ENCODE measurements around the gene LETM1. TPM values are rescaled to one million over a fixed set of nuclear protein-coding genes. Genes with fewer than 3 reads are reported as not detected.

The LETM1 gene
- total and polyA plus RNA-seq, 2 of the 13 experiments (the other 11 are each of a cell fraction or from before 2014, with no cell fraction given): 9.7 to 41.6 TPM

GRCh38 chr4:1870578-1871443 is 14.9 kb upstream of the LETM1 start, which contains the start of gene NSD2 (continued):
- TF ChIP-seq, protein P1, sequence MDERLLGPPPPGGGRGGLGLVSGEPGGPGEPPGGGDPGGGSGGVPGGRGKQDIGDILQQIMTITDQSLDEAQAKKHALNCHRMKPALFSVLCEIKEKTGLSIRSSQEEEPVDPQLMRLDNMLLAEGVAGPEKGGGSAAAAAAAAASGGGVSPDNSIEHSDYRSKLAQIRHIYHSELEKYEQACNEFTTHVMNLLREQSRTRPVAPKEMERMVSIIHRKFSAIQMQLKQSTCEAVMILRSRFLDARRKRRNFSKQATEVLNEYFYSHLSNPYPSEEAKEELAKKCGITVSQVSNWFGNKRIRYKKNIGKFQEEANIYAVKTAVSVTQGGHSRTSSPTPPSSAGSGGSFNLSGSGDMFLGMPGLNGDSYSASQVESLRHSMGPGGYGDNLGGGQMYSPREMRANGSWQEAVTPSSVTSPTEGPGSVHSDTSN (CRISPR knock-in tag; IDR thresholded peaks at IDR 0.05): no peak
- TF ChIP-seq ZNF883 (CRISPR knock-in tag; IDR thresholded peaks at IDR 0.05; ENCODE audit: not compliant biosample characterization): peak; percentile 94
- TF ChIP-seq CAMTA2 (CRISPR knock-in tag; IDR thresholded peaks at IDR 0.05; ENCODE audit: borderline replicate concordance): no peak
- TF ChIP-seq GABPA (IDR thresholded peaks at IDR 0.05; ENCODE audit: low read depth, low read length): no peak
- no peak for TF ChIP-seq GABPA (CRISPR knock-in tag; IDR thresholded peaks at IDR 0.05; ENCODE audit: low read depth)
- no peak for TF ChIP-seq PLRG1 (conservative IDR thresholded peaks at IDR 0.05)
- TF ChIP-seq PHF8 (CRISPR knock-in tag; IDR thresholded peaks at IDR 0.05): peak; percentile 79
- TF ChIP-seq SMYD3 (CRISPR knock-in tag; IDR thresholded peaks at IDR 0.05): no peak
- no peak for TF ChIP-seq GTF2F1 (IDR thresholded peaks at IDR 0.05; ENCODE audit: low read length)
- TF ChIP-seq, protein P2, sequence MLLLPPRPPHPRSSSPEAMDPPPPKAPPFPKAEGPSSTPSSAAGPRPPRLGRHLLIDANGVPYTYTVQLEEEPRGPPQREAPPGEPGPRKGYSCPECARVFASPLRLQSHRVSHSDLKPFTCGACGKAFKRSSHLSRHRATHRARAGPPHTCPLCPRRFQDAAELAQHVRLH (CRISPR knock-in tag; IDR thresholded peaks at IDR 0.05; ENCODE audit: borderline replicate concordance, low read depth): 0 out of 2 replicates have a peak, but pooled peaks have one; percentile 29
- no peak for TF ChIP-seq MBNL3 (CRISPR knock-in tag; conservative IDR thresholded peaks at IDR 0.05)
- peak; percentile 71 for TF ChIP-seq MXD1 (CRISPR knock-in tag; IDR thresholded peaks at IDR 0.05)
- TF ChIP-seq, protein P3, sequence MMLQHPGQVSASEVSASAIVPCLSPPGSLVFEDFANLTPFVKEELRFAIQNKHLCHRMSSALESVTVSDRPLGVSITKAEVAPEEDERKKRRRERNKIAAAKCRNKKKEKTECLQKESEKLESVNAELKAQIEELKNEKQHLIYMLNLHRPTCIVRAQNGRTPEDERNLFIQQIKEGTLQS (CRISPR knock-in tag; IDR thresholded peaks at IDR 0.05): peak; percentile 5; the same call in 1 of the 2 replicates
- TF ChIP-seq ZEB1 (IDR thresholded peaks at IDR 0.05; ENCODE audit: insufficient replicate concordance, low read depth): no peak
- TF ChIP-seq, protein P4, sequence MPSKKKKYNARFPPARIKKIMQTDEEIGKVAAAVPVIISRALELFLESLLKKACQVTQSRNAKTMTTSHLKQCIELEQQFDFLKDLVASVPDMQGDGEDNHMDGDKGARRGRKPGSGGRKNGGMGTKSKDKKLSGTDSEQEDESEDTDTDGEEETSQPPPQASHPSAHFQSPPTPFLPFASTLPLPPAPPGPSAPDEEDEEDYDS (CRISPR knock-in tag; IDR thresholded peaks at IDR 0.05): no peak
- no peak for TF ChIP-seq RFX3 (CRISPR knock-in tag; IDR thresholded peaks at IDR 0.05)
- TF ChIP-seq ZBTB21 (CRISPR knock-in tag; IDR thresholded peaks at IDR 0.05): no peak
- no peak for TF ChIP-seq FOXM1 (CRISPR knock-in tag; IDR thresholded peaks at IDR 0.05)
- TF ChIP-seq MAX (IDR thresholded peaks at IDR 0.05): peak; percentile 90
- TF ChIP-seq, protein P5, sequence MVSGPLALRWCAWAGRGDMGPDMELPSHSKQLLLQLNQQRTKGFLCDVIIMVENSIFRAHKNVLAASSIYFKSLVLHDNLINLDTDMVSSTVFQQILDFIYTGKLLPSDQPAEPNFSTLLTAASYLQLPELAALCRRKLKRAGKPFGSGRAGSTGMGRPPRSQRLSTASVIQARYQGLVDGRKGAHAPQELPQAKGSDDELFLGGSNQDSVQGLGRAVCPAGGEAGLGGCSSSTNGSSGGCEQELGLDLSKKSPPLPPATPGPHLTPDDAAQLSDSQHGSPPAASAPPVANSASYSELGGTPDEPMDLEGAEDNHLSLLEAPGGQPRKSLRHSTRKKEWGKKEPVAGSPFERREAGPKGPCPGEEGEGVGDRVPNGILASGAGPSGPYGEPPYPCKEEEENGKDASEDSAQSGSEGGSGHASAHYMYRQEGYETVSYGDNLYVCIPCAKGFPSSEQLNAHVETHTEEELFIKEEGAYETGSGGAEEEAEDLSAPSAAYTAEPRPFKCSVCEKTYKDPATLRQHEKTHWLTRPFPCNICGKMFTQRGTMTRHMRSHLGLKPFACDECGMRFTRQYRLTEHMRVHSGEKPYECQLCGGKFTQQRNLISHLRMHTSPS (CRISPR knock-in tag; IDR thresholded peaks at IDR 0.05; ENCODE audit: low read depth): 0 out of 2 replicates have a peak, but pooled peaks have one; percentile 31
- peak; percentile 80 for TF ChIP-seq BORCS8-MEF2B (CRISPR knock-in tag; IDR thresholded peaks at IDR 0.05)
